HG02970 (cell line): ENCODE data around the gene KLF7.

Experiments
- ATAC-seq: cut with Tn5 transposase; IDR thresholded peaks from one replicate; pipeline ENCODE4 v1.9.1; 2021; ENCODE audit warnings: mild to moderate bottlenecking, moderate library complexity, moderate number of reproducible peaks; ENCODE audit not compliant: unreplicated experiment, low FRiP score

The KLF7 gene

DNA sequence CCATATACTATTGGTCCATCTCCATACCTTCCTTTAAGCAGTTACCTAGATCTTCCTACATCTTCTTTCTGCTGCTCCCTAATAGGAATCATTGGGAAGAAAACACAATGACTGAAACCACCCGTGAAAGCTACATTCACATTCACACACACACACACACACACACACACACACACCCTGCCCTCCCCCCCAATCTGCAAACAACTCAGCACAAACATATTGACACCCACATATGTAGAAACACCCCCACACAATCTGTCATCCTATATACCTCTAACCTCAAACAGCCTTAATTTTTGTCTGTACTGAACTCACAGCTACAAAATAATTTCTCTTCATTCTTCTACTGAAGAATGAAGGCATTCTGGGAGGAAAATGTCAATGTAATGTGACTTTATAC is 63.8 kb downstream of the KLF7 start:
- ATAC-seq: no peak

- no peak for ATAC-seq
Observed at GRCh38 chr2:207097278-207097677, 68.5 kb downstream of the KLF7 start.

DNA sequence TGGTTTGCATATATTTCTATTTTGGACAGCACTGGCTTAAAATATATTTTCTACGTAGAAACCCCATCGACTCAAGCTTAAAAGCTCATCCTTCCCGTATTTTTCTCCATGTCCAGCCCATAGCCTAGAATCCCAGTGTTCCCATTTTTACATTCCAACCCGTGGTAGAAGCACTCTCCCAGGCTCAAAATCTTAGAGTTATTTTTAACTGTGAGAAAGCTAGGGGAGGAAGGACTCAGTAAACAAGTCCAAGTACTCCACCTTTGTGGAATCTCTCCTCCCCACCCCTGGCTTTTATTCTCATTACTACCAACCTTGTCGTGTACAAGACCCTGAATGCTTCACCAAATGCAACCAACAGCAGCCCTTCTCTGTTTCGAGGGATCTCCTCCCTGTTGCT is 69.8 kb downstream of the KLF7 start:
- ATAC-seq: no peak

DNA sequence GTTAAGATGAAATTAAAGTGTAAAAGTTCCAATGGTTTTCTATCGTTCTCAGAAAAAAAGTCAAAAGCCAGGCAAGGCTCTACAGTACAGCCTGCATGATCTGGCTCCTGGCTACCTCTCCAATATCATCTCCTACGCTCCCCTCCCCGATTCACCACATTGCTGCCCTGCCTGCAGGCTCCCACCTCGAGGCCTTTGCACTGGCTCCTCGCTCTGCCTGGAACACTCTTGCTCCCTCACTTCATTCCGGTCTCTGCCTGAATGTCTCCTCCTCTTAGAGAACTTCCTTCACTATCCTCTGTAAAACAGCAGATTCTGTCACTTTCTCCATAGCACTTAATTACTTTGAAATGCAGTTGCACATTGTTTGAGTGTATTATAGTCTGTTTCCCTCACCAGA is 72.5 kb downstream of the KLF7 start:
- no peak for ATAC-seq

GRCh38 chr2:207092818-207093217 is 72.9 kb downstream of the KLF7 start:
- no peak for ATAC-seq

GRCh38 chr2:207091928-207092327 is 73.8 kb downstream of the KLF7 start:
- ATAC-seq: no peak

DNA sequence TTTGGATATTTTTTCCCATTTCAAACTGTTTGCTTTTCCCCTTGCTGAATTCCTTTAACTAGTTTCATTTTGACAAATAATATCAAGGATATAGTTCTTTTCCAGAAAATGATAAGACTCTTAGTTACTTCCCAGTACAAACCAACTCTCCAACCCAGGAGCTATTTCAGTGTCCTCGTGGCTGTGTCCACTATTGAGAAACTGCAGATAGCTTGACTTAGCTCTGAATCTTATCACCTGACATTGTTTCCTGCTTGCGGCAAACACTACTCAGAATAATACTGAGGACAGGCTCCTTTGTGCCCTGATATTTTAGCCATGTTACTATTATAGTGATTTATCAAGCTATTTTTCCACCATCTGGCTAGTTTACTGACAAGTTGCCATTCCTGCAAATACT is 74.6 kb downstream of the KLF7 start:
- no peak for ATAC-seq

DNA sequence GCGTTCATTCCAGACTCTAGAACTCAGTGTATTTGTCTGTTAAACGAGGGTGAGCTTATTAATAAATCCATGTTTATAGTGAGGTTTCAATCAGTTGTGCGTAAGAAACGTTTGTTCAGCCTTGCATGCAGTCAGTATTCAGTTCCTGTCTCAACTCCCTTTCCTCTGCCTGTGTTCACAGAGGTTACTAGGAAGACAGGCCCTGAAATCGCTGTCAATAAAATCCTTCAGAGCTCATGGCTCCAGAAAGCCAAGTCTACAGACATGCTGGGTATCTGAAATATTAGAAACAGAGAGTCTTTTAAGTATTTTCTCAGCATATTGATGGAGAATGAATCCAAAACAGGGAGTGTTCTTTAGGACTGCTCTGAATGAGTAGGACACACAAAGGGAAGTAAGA is 75.4 kb downstream of the KLF7 start:
- no peak for ATAC-seq

GRCh38 chr2:207088839-207089238 is 76.9 kb downstream of the KLF7 start:
- no peak for ATAC-seq

DNA sequence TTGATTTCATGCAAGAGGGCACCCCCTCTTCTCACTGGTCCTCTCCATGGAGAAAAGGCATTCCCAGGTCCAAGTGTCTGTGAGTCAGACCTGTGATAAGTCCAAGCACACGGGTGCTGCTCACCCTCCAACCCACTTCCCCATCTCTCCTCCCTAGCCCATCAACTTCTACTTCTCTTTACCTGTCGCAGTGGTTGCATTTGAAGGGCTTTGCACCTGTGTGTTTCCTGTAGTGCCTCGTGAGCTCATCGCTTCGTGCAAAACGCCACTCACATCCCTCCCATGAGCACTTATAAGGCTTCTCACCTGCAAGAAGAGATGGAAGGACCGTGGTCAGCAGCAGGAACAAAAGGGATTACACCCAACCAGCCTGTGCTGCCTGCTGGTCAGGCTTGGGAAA is 77.5 kb downstream of the KLF7 start:
- ATAC-seq: no peak

GRCh38 chr2:207087046-207087902 is 78.5 kb downstream of the KLF7 start:
- ATAC-seq: no peak

DNA sequence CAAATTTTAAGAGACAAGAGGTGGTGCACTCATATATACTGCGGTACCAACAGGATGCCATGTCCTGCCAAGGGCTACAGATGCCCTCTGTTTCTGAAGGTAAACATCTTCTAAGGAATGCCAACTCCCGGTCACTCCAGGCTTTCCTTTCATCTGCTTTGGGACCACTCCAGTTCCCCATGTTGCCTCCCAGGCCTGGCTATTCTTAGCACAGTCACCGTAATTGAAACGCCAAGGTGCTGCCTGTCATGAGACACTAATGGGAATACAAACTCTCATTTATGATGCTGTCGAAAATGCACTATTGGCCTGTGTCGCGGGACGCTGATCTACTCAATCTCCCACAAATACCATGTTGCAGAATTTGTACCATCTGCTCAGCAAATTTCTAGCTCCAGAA is 79.6 kb downstream of the KLF7 start:
- ATAC-seq: no peak

DNA sequence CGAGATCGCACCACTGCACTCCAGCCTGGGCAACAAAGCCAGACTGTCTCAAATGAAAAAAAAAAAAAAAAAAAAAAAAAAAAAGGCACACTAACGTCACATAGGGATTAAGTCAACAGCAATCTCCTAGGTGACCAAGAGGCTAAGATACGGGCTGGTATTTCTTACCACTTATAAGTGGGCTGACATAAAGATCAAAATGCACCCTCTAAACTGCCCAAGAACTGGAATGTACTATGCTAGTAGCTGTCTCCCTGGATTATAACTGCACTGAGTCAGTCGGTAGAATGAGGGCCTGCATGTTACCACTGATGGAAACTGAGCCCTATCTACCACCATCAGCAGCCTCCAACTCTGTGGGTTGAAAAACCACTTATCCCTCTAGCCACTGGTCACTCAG is 80.6 kb downstream of the KLF7 start:
- ATAC-seq: no peak

- ATAC-seq: no peak
Observed at GRCh38 chr2:207083361-207084110, 82.2 kb downstream of the KLF7 start.

DNA sequence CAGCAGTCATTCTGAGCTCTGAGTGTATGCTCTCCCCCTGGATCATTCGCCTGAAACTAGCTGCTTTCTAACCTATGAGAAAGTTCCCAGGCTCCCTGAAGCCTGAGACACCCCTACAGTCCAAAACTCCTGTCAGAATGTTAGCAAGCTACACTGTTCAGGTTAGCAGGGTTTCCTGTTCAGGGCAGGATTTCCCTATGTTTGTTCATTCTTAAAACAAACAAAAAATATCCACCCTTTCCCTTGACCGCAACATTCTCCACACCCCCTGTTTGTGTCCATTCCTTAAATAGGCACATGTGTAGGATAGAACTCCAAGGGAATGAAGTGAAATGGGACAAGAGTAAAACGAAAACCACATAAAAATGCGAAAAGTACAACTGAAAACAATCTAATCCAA is 83.1 kb downstream of the KLF7 start:
- ATAC-seq: no peak

DNA sequence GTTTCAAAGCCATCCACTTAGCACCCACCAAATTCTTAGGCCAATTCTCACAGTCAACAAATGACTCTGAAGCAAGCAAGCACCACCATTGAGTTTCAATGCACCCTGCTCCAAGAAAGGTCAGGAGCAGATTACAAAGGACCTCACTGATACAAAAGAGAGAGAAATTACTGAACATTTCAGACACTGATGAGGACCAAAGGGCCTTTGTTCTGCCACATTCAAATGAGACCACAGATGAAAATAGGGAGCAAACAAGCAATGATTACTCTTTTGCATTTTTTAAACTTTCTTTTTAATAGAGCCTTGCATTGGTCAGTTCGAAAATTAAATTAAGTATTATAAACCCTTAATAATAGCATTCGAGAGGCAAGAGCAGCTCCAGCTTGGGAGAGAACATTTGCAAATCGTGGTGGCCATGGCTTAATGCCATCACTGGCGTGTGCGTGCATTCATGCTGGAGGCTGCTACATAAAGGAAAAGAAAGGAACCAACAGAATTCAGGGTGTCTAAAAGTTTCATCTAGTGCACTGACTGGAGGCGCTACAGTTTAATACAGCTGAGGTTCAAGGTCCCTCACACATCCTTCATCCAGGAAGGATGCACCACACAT is 87.5 kb downstream of the KLF7 start:
- ATAC-seq: no peak

- no peak for ATAC-seq
Observed at GRCh38 chr2:207077266-207077665, 88.5 kb downstream of the KLF7 start.

GRCh38 chr2:207075456-207075855 is 90.3 kb downstream of the KLF7 start:
- ATAC-seq: no peak

GRCh38 chr2:207073801-207074678 is 91.7 kb downstream of the KLF7 start:
- ATAC-seq: no peak

DNA sequence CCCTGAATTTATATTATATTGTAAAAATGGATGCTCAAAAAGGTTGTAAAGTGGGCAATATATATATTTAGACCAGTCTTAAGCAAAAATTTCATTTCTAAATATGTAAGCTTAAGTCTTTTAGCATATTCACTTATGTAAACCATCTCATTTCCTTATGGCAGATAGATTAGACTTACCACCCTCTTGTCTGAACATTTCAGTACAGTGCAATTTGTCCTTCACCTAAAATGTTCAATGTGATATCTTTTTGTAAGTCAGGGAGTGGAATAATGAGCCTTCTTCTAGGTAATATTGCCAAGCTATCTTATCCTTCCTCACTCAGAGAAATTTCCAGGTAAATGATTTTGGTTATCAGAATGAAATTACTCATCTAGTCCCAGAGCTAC is 92.3 kb downstream of the KLF7 start:
- ATAC-seq: no peak

- no peak for ATAC-seq
Observed at GRCh38 chr2:207072571-207072970, 93.2 kb downstream of the KLF7 start.
